Measurements from ENCODE around the gene KRTAP13-3. TPM values are rescaled to one million over a fixed set of nuclear protein-coding genes. Genes with fewer than 3 reads are reported as not detected.

The KRTAP13-3 gene, protein sequence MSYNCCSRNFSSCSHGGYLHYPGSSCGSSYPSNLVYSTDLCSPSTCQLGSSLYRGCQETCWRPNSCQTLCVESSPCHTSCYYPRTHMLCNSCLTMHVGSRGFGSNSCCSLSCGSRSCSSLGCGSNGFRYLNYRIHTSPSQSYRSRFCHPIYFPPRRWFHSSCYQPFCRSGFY
- not detected in 2 replicates for total RNA-seq (2014; rRNA removed; shearing (Covaris generic); ENCODE audit: low replicate concordance)

DNA sequence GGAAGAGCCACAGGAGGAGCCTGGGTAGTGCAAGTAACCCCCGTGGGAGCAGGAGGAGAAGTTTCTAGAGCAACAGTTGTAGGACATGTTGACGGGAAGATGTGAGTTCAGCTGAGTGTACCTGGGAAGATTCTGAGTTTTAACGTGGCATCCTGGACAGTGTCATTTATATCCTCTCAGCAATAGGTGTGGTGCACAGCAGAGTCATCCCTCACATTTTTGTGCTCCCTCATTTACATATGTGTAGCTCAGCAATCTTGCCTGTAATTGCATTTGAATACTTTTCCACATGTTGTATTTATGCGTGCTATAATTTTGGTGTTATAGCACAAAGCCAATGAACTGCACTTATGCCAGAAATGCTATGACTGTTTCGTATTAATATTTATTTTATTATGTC lies at the start of gene KRTAP13-3:
Gene KRTAP13-3 (minus strand): TSS at position 101 of the 400 bp plus-strand sequence. CDS start 14 bp downstream, at position 87.
- no peak for DNase-seq (ENCODE audit: low read depth)
- in situ Hi-C loops (cut with HindIII; ENCODE audit: low pct_unique_long_range_greater_than_20kb, low sequenced_read_pairs) = no loop called here

DNA sequence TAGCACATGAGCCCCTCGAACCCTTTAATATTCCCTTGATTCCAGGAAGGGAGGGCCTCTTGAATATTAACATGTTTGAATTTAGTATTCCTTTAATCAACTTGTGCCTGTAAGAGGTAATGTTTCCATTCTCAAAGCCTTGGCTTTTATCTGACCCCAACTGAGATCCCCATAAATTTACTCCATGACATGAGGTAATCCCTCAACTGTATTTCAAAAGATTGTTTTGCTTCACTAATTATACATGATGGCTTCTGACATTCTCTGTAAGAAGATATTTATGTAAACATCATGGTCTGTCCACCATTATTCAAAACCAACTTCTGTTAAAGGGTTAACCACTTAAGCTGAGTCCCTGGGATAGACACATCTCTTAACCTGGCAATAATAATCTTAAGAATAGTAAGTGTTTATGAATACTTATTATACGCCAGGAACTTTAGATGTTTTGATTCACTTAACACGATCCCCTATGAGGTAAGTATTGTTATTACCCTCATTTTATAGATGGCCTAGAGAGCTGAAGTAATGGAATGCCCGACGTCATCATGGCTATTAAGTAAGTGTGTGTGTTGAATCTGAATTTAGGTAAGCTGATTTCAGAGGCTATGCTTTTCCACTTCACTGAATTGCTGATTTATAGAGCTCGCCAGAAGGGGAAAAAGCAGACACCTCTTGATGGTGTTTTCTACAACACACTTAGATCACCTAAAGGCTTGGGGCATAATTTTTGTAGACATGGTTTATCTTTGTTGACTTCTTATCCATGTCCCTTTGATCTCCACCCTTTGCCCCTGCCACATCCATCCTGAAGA lies 43.4 kb upstream of the KRTAP13-3 start:
- no peak for DNase-seq (ENCODE audit: low read depth)
- in situ Hi-C loops (cut with HindIII; ENCODE audit: low pct_unique_long_range_greater_than_20kb, low sequenced_read_pairs) = no loop called here

DNA sequence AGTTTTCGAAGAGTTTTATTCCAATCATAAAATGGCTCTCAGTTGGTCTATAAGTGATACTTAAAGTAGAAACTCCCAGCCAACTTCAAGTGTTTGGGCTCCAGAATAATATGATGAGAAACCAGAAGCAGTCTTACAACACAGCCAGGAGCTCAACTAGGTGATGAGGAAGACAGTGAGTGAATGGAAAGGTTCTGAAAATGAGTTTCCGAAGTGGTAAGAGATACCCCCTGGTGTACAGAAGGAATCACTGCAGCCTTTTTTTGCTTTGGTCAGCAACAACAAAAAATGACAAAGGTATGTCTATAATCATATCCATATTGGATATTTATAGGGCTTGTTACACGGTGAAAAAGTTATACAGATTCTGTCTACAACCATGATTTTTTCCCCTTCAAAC lies 38.0 kb upstream of the KRTAP13-3 start:
- in situ Hi-C loops (cut with HindIII; ENCODE audit: low pct_unique_long_range_greater_than_20kb, low sequenced_read_pairs) = no loop called here

DNA sequence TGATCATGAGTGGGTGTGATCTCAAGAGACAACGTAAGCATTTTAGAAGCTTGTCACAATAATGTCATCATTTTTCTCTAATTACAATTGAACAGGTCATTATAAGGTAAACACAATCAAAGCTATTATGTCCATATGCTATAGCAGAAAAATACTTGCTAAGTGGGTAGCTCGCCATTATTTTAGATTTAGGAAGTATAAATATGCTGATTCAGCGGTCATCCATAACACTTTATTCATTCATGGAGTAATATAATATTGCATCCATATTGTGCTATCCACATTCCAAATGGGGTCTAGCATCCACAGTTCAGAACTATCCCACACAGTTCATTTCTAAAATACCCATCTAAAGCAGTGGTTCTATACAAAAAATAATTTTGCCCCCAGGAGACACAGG lies 22.8 kb upstream of the KRTAP13-3 start:
- in situ Hi-C loops (cut with HindIII; ENCODE audit: low pct_unique_long_range_greater_than_20kb, low sequenced_read_pairs) = no loop called here
- DNase-seq (ENCODE audit: low read depth) = no peak

More for the DNA sequence above, 38.0 kb upstream of the KRTAP13-3 start:
- DNase-seq (ENCODE audit: low read depth) = no peak

DNA sequence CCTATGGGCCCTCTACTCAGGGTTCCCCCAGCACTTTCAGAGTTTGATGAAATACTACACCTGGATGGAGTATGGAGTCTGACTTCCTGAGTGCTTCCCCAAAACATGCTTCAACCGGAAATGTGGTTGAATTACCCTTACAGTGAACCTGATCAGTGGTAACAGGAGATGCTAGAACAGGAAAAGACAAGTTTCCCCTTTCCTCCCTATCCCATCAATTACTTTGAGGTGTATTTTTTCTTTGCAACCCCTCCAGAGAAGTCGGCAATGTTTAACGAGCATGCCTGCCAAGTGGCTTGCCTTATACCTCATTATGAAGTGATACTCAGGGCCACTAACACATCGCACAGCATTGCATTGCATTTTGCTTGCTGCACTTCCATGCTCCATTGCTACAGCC lies 21.3 kb upstream of the KRTAP13-3 start:
- in situ Hi-C loops (cut with HindIII; ENCODE audit: low pct_unique_long_range_greater_than_20kb, low sequenced_read_pairs) = no loop called here

DNA sequence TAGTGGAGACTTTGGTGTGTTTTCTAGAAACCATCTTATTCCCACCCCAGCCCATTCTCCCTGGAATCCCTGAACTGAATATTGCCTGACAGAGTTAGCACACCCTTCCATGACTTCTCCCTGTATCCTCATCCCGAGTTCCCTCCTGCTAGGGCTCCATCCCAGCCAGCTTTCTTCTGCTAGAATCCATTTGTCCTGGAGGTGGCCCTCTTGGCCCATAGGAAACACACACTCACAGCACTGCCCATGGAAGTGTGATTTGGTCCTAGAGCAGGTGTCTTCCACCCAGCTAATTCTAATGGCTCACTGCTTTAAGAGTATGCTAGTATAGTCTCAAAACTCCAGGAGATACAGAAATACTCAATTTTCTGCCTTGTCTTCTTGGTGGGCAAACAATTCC lies 18.5 kb upstream of the KRTAP13-3 start:
- in situ Hi-C loops (cut with HindIII; ENCODE audit: low pct_unique_long_range_greater_than_20kb, low sequenced_read_pairs) = no loop called here
- DNase-seq (ENCODE audit: low read depth) = no peak

More for the DNA sequence above, 21.3 kb upstream of the KRTAP13-3 start:
- no peak for DNase-seq (ENCODE audit: low read depth)

DNA sequence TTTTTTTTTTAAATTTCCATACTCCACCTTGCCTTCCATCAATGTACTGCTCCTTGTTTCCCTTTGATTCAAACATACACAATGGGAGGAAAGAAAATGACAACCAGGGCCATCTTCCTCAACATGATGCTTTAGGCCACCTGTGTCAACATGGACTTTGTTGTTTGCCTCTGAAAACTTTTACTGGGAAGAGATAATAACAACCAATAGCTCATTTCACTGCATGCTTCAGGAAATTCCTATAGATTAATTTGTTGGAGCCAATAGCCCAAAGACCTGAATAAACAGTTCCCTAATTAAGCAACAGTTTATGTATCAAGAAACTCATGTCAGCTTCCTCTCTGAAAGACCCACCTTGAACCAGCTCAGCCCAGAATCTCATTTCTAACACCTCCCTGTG lies 17.5 kb upstream of the KRTAP13-3 start:
- in situ Hi-C loops (cut with HindIII; ENCODE audit: low pct_unique_long_range_greater_than_20kb, low sequenced_read_pairs) = no loop called here
- DNase-seq (ENCODE audit: low read depth) = no peak

DNA sequence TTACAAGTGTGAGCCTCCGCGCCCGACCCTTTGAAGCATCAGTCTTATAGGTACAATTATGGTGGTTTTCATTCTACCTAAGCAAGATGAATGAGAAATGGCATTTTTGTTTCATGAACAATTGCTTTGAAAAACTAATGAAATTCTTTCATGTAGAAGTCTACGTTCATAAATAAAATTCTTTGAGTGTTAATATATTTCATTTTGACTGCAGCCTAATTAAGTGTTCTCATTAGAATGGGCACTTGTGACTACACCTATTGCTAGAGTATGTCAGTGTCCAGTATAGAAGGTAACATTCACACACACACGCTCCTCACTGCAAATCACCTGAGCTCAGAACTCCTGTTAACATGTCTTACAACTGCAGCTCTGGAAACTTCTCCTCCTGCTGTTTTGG lies 14.2 kb upstream of the KRTAP13-3 start, which contains the start of gene KRTAP15-1:
Gene KRTAP15-1 (plus strand): TSS at position 301 of the 400 bp plus-strand sequence. CDS start 53 bp downstream, at position 354.
- DNase-seq (ENCODE audit: low read depth) = no peak
- in situ Hi-C loops (cut with HindIII; ENCODE audit: low pct_unique_long_range_greater_than_20kb, low sequenced_read_pairs) = no loop called here

DNA sequence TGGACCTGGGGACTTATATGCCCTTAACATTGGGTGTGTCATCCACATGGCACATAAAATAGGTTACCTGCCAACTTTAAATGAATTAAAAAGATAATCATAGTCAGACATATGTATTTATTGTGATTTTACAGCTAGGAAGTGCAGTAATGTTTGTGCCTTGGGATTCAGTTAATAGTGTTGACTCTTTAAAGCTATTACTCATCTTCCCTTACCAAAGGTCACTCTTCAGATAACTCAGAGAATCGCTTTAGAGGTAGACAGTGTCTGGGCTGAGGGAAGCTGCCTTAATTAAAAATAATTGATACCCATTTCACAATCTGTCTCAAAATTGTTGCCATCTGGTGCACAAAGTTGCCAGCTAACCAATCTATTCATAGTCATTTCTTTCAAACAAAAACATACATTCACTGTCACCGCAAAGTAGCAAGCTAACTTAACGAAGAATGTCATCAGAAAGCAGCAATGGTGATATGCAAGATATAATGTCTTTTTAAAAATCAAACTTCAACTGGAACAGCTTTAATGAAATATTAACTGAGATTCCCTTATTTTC lies 11.4 kb upstream of the KRTAP13-3 start:
- in situ Hi-C loops (cut with HindIII; ENCODE audit: low pct_unique_long_range_greater_than_20kb, low sequenced_read_pairs) = no loop called here
- no peak for DNase-seq (ENCODE audit: low read depth)

DNA sequence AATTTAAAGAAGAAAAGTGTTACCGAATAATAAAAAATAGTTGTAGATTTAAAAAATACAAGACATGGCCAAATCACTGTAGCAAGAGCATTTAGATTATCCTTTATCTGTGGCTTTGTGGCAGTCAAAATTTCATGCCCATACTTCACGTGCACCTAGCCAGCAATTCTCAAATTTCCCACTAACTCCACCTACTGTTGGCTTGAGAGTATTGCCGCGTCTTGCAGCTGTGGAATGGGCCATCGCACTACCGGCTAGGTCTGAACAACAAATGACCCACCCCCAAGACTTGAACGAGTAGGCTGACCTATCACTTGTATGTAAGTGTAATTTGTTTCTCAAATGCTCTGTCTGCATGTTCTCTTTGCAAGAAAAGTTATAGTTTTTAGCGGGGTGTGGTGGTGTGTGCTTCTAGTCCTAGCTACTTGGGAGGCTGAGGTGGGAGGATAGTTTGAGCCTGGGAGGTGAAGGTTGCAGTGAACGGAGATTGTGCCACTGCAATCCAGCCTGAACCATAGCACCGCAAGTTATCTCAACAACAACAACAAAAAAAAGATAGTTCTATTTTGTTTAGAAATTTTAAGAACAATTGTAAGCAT lies 8.4 kb upstream of the KRTAP13-3 start:
- in situ Hi-C loops (cut with HindIII; ENCODE audit: low pct_unique_long_range_greater_than_20kb, low sequenced_read_pairs) = no loop called here
- DNase-seq (ENCODE audit: low read depth) = peak; percentile 26

DNA sequence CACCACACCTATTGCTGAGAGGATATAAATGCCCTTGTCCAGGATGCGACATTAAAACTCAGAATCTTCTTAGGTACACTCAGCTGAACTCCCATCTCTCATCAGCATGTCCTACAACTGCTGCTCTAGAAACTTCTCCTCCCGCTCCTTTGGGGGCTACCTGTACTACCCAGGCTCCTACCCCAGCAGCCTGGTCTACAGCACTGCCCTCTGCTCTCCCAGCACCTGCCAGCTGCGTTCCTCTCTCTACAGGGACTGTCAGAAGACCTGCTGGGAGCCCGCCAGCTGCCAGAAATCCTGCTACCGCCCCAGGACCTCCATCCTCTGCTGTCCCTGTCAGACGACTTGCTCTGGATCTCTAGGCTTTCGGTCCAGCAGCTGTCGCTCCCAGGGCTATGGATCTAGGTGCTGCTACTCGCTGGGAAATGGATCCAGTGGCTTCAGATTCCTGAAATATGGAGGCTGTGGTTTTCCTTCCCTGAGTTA lies 4.5 kb upstream of the KRTAP13-3 start, which contains the start of gene KRTAP13-4:
Gene KRTAP13-4 (plus strand): TSS at position 51 of the 486 bp plus-strand sequence. CDS start 56 bp downstream, at position 107.
- in situ Hi-C loops (cut with HindIII; ENCODE audit: low pct_unique_long_range_greater_than_20kb, low sequenced_read_pairs) = no loop called here
- no peak for DNase-seq (ENCODE audit: low read depth)

DNA sequence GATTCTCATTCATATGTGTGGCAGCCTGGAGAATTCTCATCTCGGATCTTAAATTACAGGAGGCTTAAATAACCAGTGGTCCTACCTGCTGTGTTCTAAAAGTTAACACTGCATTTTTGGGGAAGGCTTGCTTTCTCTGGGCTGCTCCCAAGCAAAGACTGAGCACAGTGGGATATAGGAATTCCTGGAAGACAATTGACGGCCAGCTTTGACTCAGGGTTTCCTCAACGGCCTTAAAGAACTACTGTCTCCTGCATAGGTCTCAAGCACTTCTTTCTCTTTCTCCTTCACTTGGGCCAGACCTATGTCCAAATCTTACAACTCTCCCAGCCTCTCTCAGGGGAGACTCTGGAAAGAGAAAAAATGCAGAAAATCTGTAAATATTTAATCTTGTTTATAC lies 1.0 kb upstream of the KRTAP13-3 start:
- in situ Hi-C loops (cut with HindIII; ENCODE audit: low pct_unique_long_range_greater_than_20kb, low sequenced_read_pairs) = no loop called here
- DNase-seq (ENCODE audit: low read depth) = no peak

DNA sequence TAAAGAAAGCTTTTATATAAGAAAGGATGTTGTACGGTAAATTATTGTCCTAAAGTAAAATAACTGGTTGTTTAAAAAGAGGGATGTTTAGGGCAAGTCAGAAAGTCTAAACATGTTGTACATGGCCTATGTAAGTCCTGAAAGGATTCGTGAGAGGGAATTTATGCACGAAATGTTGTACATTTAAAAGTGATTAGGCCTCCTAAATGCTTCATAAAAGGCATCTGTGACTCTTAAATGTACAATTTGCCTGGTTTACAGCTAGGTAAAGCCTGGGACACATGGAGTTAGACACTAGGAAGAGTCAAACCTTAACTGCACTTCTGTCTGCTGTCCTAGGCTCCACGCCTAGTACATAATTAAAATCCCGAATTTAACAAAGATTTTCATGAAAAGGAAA lies 9.7 kb downstream of the KRTAP13-3 start:
- in situ Hi-C loops (cut with HindIII; ENCODE audit: low pct_unique_long_range_greater_than_20kb, low sequenced_read_pairs) = no loop called here
- no peak for DNase-seq (ENCODE audit: low read depth)

DNA sequence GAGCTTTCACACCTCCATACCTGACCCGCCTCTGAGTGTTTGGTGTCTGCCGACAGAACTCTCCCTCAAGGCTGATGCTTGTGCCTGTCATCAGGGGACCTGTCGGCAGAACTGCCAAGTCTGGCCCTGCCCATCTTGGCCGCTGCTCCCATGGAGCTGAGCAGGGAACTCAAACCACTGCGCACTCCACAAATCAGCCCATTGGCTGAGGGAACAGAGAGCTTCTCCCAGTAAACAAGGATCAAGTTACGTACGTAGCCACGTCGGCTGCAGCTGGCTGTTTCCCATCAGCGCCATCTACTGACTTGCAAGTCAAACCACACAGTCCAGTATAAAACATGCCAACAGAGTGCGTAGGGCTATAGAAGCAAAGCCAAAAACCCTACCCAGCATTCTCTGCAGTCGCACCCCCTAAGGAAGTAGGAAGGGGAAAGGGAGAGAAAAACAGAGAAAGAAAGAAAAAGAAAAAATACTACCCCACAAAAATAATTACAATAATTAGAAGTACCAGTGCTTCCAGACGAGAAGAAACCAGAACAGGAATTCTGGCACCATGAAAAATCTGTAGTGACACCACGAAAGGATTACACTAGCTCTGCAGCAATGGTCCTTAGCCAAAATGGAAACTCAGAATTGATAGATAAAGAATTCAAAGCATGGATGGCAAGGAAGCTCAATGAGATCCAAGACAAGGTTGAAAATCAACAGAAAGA lies 16.8 kb downstream of the KRTAP13-3 start:
- in situ Hi-C loops (cut with HindIII; ENCODE audit: low pct_unique_long_range_greater_than_20kb, low sequenced_read_pairs) = no loop called here
- peak; percentile 90 for DNase-seq (ENCODE audit: low read depth)

DNA sequence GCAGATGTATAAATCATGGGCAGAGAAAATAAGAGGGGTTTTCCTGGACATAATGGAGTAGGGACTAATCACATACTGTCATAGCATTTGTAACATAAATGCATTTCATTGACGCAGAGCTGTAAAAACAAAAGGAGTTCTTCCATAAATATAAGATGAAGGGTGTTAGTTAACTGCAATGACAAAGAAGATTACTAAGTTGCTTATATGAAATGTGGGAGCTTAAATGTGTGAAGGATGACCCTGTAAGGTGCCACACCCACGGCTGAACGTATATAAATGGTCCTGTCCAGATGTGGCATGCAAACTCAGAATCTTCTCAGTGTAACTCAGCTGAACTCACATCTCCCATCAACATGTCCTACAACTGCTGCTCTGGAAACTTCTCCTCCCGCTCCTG lies 30.0 kb downstream of the KRTAP13-3 start, which contains the start of gene KRTAP13-1:
Gene KRTAP13-1 (plus strand): TSS at position 301 of the 400 bp plus-strand sequence. CDS start 56 bp downstream, at position 357.
- DNase-seq (ENCODE audit: low read depth) = no peak
- in situ Hi-C loops (cut with HindIII; ENCODE audit: low pct_unique_long_range_greater_than_20kb, low sequenced_read_pairs) = no loop called here

DNA sequence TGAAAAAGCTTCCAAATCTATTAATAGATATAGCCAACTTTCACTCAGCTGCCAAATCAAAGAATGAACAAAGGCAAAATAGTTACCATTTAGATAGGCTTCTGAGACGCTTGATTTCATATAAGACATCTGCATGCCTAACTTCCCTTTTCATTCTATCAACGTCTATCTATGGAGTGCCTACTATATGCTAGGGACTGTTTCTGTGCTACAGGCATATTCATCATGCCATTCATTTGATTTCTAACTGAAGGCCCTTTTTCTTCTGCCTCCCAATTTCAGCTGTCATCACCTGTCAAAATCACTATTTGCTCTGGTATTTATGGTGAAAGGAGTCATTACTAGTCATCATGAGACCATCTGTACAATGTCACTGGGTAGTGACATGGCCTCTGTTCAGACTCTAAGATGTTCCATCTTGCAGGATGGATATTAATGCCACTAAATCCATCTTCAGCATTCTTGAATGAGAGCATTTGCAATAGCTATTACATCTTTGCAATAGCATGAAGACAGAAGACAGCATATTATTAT lies 34.2 kb downstream of the KRTAP13-3 start:
- in situ Hi-C loops (cut with HindIII; ENCODE audit: low pct_unique_long_range_greater_than_20kb, low sequenced_read_pairs) = no loop called here

DNA sequence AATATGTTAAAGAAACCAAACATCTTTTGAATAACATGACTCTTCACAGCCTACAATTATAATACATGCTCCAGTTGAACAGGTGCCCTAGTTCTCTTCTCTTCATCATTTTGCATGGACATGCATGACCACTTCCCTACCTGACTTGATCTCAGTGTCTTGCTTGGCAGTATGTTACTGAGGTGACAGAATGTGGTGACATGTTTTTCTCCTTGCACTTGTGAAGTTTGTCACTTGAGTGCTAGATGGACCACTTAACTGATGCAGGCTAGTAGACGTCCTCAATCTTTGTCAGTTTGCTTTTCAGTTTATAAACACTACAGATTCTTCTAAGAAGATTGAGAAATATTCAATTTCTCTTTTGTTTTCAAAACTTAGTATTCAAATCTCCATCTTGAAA lies 43.5 kb downstream of the KRTAP13-3 start:
- in situ Hi-C loops (cut with HindIII; ENCODE audit: low pct_unique_long_range_greater_than_20kb, low sequenced_read_pairs) = no loop called here
- no peak for DNase-seq (ENCODE audit: low read depth)

More for the DNA sequence above, 34.2 kb downstream of the KRTAP13-3 start:
- no peak for DNase-seq (ENCODE audit: low read depth)

All from Caki2 (cell line).